ENCODE data around the gene RIBC2. TPM values are rescaled to one million over a fixed set of nuclear protein-coding genes. Genes with fewer than 3 reads are reported as not detected.

The RIBC2 gene
- total RNA-seq, 2 donors from 2014 or later, result not detected

DNA sequence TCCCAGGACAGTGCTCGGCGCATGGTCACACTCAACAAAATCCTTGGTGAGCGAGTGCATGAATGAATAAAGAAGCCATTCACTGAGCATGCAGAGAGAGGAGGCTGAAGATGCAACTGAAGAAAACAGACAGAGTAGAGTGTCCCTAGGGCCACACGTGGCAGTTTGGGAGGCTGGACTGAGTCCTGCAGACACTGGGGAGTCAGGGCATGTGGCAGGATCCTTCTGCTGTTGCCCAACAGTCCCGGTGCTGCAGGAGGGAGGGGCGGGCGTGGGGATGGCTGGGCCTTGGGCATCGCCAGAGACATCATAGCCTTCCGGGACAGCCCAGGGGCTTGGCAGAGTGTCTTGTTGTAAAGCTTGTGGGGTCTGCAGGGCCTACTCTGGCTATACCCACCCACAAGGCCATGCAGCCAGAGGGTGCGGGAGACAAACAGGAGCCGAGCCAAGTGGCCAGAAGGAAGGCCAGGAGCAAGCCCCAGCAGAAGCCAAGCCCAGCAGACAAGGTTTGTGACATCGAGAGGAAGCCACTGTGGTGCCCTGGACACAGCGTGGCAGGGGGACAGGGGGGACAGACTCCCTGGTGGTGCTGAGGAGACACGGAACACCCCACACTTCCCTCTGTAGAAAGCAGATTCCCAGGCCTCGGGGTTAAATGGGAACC lies 62.5 kb downstream of the RIBC2 start:
- 65 to 82% methylated on average over 10 to 15 of the region's 15 CpGs for WGBS, 2 donors
- Histone ChIP-seq H3K4me3 (no peak overlapping the region), H3K27ac (no peak overlapping the region), H3K36me3 (replicated peaks in 1 of 2; ENCODE audit: insufficient read depth in 1 of 2, low read depth in 2 of 2) (no peaks in the 10 kb centered on the region), H3K9me3 (no peaks in the 10 kb centered on the region), H3K4me1 (no peaks in the 10 kb centered on the region), H3K27me3 (no peaks in the 10 kb centered on the region)
- ATAC-seq (no peak), DNase-seq (no peak)
- TF ChIP-seq, protein P1, sequence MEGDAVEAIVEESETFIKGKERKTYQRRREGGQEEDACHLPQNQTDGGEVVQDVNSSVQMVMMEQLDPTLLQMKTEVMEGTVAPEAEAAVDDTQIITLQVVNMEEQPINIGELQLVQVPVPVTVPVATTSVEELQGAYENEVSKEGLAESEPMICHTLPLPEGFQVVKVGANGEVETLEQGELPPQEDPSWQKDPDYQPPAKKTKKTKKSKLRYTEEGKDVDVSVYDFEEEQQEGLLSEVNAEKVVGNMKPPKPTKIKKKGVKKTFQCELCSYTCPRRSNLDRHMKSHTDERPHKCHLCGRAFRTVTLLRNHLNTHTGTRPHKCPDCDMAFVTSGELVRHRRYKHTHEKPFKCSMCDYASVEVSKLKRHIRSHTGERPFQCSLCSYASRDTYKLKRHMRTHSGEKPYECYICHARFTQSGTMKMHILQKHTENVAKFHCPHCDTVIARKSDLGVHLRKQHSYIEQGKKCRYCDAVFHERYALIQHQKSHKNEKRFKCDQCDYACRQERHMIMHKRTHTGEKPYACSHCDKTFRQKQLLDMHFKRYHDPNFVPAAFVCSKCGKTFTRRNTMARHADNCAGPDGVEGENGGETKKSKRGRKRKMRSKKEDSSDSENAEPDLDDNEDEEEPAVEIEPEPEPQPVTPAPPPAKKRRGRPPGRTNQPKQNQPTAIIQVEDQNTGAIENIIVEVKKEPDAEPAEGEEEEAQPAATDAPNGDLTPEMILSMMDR (IDR thresholded peaks at IDR 0.05), result no peak
- no peak for TF ChIP-seq POLR2A (IDR thresholded peaks at IDR 0.05)
- intact Hi-C loops (cut with DNase I), result no loop called here

DNA sequence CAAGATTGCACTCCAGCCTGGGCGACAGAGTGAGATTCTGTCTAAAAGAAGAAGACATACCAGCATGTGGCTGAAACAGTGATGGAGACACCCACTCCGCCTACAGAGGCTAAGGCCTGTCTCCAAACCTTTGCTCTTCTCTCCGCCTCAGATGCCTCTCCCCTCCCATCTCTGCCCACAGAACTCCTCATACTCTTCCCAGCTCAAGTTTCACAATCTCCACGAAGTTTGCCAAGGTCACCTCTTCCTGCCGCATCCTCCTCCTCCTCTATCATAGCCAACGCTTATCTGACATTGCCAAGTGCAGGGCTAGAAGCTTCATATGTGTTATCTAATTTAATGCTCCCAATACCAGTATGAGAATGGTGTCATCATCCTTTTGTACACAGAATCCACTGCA lies 63.3 kb downstream of the RIBC2 start:
- no peak for ATAC-seq
- Histone ChIP-seq H3K27ac (no peak overlapping the region), H3K9me3 (no peaks in the 10 kb centered on the region), H3K4me3 (no peak overlapping the region), H3K27me3 (no peaks in the 10 kb centered on the region), H3K36me3 (replicated peaks in 1 of 2; ENCODE audit: insufficient read depth in 1 of 2, low read depth in 2 of 2) (no peaks in the 10 kb centered on the region), H3K4me1 (no peaks in the 10 kb centered on the region)
- 66 to 68% methylated on average over 6 of the region's 6 CpGs for WGBS, 2 donors
- intact Hi-C loops (cut with DNase I), result no loop called here
- no peak for DNase-seq
- TF ChIP-seq, protein P1 (IDR thresholded peaks at IDR 0.05), result no peak
- no peak for TF ChIP-seq POLR2A (IDR thresholded peaks at IDR 0.05)

DNA sequence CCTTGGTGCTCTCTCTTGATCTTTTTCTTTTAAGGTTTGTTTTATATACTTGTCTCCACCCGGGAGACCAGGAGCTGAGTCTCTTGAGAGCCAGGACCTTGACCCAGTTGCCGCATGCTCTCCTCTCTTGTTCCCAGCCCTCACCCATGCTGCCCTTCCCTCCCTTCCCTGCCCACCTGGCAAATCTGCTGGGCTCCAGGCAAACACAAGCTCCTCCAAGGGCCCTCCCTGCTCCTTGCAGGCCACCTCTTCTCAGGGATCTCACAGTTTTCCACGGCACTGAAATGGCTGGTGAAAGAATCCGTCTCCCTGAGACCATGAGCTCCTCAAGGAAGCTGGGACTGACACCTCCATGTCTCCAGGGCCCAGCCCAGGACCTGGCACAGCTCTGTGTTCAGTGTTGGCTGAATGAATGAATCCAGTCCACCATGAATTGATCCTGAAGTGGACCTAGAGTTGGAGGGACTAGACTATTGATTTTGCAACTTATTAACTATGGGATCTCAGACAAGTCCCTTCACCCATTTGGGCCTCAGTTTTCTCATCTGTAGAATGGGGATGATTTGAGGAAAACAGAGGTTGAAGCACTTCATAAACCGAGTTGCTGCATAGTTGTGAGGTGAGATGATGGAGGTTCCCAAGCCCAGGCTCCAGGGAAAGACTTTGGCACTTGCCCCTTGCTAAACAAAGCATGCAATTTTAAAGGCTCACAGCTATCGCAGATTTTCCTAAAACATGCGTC lies 64.0 kb downstream of the RIBC2 start:
- 72 to 73% methylated on average over 7 of the region's 7 CpGs for WGBS, 2 donors
- no peak for TF ChIP-seq POLR2A (IDR thresholded peaks at IDR 0.05)
- TF ChIP-seq, protein P1 (IDR thresholded peaks at IDR 0.05), result no peak
- no peak for ATAC-seq
- Histone ChIP-seq H3K27me3 (no peaks in the 10 kb centered on the region), H3K9me3 (no peaks in the 10 kb centered on the region), H3K36me3 (replicated peaks in 1 of 2; ENCODE audit: insufficient read depth in 1 of 2, low read depth in 2 of 2) (no peaks in the 10 kb centered on the region), H3K4me1 (no peaks in the 10 kb centered on the region), H3K4me3 (no peak overlapping the region), H3K27ac (no peak overlapping the region)
- DNase-seq, result no peak
- intact Hi-C loops (cut with DNase I), result no loop called here

DNA sequence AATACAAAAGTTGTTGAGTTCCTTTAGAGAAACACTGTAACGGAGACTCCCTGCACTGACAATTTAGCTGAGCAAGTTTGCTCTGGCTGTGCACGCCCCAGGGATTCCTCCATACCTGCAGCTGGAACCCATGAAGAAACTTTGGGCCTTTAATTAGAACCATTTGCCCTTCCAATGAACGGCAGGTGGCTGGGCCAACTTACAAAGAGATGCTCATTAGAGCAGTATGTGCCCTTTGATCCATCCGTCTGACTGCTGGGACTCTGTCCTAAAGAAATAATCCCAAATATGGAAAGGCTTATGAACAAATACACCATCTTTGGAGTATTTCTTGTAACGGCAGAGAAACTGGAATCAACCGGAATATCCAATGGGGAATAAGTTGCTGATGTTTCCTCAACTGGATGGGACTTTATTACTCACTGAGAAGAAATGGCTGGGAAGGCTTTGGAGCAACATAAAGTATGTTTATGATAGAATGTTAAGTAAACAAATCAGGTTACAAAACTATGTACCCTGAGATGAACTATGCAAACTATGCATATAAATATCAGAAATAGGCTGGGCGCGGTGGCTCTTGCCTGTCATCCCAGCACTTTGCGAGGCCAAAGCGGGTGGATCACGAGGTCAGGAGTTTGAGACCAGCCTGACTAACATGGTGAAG lies 64.7 kb downstream of the RIBC2 start:
- no peak overlapping the region for H3K27ac ChIP-seq
- no peaks in the 10 kb centered on the region for H3K27me3 ChIP-seq
- WGBS, 2 donors, result 76 to 77% methylated on average over 11 of the region's 11 CpGs
- DNase-seq (no peak), ATAC-seq (no peak)
- no peaks in the 10 kb centered on the region for H3K4me1 ChIP-seq
- H3K9me3 ChIP-seq, result no peaks in the 10 kb centered on the region
- H3K36me3 ChIP-seq (replicated peaks in 1 of 2; ENCODE audit: insufficient read depth in 1 of 2, low read depth in 2 of 2), result no peaks in the 10 kb centered on the region
- no peak overlapping the region for H3K4me3 ChIP-seq
- TF ChIP-seq, protein P1 (IDR thresholded peaks at IDR 0.05), result no peak
- TF ChIP-seq POLR2A (IDR thresholded peaks at IDR 0.05), result no peak
- intact Hi-C loops (cut with DNase I), result no loop called here

Data from body of pancreas (tissue), 4 donors.